T-helper 1 cell treated with Interleukin-12 subunit alpha and Interleukin-12 subunit beta and Interleukin-4 antibody, amounts not matched to agents 30 μg/mL and 1 μg/mL, for 36 hours (primary cell): Measurements from ENCODE around the gene VAMP4.
A peak's percentile ranks its signal among the peaks of the same experiment; 100 is the strongest.
"Not testable (repeated sequence)": the region's sequence is repeated elsewhere in the genome, so short reads cannot be mapped to it uniquely, and the experiment has no call there.

Experiments used
- H3K27ac Mint-ChIP-seq: one replicate; pipeline ENCODE4 v1.8.0; 2021; ENCODE audit warnings: mild to moderate bottlenecking, mixed read lengths
- H3K27me3 Mint-ChIP-seq: one replicate; pipeline ENCODE4 v1.8.0; 2021; ENCODE audit warnings: low read depth, mixed read lengths
- H3K36me3 Mint-ChIP-seq: one replicate; pipeline ENCODE4 v1.8.0; 2021; ENCODE audit warnings: low read depth, mixed read lengths
- H3K4me1 Mint-ChIP-seq: one replicate; pipeline ENCODE4 v1.8.0; 2021; ENCODE audit warnings: low read depth, mixed read lengths
- H3K4me3 Mint-ChIP-seq: one replicate; pipeline ENCODE4 v1.8.0; 2021; ENCODE audit warnings: mild to moderate bottlenecking, moderate library complexity, mixed read lengths
- H3K9me3 Mint-ChIP-seq: one replicate; pipeline ENCODE4 v1.8.0; 2021; ENCODE audit warnings: mixed read lengths

The VAMP4 gene

DNA sequence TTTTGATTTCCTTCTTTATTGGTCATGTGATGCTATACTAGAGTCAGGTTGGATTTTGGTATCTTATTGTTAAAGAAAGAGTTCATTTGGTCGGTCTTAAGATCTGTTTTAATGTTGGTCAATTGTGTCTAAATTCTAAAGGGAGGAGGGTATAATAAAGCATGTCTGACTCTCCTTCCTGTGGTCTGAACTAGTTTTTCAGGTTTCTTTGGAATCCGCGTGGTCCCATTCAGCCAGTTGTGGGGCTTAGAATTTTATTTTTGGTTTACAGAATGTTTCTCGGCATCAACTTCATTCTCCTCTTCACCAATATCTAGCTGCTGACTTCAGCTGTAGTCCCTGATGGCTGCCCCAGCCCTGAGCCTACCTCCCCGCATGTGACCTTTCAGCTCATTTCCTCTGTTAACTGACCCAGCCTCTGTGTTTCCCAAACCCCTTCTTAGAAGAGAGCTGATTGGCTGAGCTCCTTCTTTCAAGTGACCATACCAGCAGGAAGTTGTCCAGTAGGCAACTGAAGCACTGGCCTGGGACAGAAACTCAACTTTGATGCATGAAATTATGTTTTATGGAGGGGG, 80.7 kb downstream of the VAMP4 start:
- no peak overlapping the region for H3K27ac Mint-ChIP-seq
- H3K9me3 Mint-ChIP-seq, result no peaks in the 10 kb centered on the region
- no peaks in the 10 kb centered on the region for H3K36me3 Mint-ChIP-seq
- H3K27me3 Mint-ChIP-seq, result peaks cover 18% of the 10 kb centered on the region
- no peaks in the 10 kb centered on the region for H3K4me1 Mint-ChIP-seq
- H3K4me3 Mint-ChIP-seq, result no peak overlapping the region

DNA sequence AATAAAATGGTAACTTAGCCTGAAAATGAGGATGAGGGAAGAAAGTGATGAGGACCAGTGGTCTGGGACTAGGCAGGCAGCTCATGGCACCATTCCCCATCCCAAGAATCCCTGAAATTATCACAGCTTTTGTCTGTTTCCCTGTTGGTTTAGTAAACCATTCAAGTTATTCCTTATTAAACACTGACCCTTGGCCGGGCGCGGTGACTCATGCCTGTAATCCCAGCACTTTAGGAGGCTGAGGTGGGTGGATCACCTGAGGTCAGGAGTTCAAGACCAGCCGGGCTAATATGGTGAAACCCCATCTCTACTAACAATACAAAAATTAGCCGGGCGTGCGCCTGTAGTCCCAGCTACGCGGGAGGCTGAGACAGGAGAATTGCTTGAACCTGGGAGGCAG, 85.7 kb downstream of the VAMP4 start:
- peaks cover 24% of the 10 kb centered on the region for H3K27me3 Mint-ChIP-seq
- not testable (repeated sequence) for H3K4me3 Mint-ChIP-seq, H3K36me3 Mint-ChIP-seq

DNA sequence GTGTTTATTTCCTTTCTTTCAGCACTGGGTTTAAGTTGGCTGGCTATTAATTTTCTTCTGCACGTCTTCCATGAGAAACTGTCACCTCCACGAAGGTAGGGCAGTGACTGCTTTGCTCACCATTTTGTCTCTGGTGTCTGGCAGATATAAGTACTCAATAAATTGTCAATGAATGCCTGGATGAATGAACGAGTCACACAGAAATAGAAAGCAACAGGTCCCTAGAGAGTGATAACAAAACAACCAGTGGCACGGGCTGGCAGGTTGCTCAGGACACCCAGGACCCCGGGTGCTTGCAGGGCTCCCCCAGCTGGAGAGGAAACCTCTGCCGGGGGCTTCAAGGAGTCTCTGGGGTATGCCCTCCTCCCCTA, 86.1 kb downstream of the VAMP4 start:
- Mint-ChIP-seq H3K27ac (no peak overlapping the region), H3K9me3 (no peaks in the 10 kb centered on the region), H3K27me3 (peaks cover 29% of the 10 kb centered on the region), H3K4me3 (peak overlapping the region; percentile 29), H3K4me1 (peaks cover 6% of the 10 kb centered on the region), H3K36me3 (no peaks in the 10 kb centered on the region)

More for the DNA sequence above, 85.7 kb downstream of the VAMP4 start:
- H3K4me1 Mint-ChIP-seq, H3K27ac Mint-ChIP-seq, H3K9me3 Mint-ChIP-seq: not testable (repeated sequence)

DNA sequence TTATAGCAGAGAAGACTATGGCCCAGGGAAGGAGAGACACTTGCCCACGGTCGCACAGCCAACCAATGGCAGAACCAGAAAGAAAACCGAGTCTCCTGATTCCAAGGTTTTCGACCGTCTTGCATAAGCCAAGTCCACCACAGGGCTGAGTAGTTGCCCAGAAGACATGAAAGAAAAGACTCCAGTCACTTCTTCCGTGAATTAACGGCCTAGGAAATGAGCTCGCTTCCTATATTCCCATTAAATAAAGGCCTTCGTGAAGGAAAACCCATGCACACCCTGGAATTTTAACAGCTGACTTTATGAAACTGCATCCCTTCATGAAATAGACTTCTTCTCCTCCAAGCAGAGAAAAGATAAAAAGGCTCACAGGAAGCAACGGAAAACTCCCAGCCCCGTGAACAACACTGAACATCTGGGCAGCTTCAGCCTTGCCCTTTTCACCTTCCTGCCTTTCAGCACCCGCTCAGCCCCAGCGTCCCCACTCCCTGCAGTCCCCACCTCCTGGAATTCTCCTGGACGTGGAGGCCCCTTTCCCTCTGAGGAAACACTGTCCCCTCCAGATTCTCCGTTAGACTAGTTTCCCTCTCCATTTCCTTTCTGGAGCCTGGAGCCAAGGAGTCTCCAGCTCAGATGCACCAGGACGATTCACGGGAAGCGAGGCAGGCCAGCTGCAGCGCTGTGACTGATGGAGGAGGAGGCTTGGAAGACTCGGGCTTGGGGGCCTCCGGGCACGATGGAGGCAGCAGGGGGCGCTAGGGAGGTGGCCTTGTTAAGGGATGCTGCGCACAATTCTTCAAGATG, 86.7 kb downstream of the VAMP4 start:
- Mint-ChIP-seq H3K27ac (no peak overlapping the region), H3K27me3 (peaks cover 32% of the 10 kb centered on the region), H3K4me3 (peak overlapping the region; percentile 29)

DNA sequence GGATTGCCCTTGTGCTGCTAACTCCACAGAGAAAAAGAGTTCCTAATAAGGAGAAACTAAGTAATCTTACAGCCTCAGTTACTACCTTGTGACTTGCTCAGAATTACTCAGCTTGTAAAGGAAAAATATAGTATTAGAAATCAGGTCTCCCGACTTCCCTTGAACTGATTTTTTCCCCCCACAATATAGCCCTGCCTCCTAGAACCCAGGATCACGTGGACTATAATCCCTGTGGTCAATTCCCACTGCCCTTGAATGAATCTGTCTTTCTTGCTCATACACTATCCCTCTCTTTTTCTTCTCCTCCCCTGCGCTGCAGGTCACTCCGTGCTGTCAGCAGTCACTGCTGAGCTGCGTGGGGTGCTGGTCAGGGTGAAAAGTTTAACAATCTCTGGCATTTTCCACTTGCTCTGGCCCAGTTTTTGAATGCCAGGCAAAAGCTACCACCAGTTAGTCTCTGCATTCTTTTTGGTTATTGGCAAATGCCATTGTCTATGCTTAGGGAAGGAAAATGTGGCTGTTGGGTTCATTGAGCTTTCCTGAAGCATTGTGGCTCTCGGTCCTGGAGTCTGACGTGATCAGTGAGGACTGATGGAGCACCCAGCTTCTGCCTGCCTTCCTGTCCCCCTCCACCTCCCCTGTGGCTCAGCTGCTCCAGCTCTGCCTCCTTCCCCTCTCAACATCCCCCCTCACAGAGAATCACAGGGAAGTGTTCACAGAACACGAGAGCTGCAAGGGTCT, 87.5 kb downstream of the VAMP4 start:
- no peaks in the 10 kb centered on the region for H3K36me3 Mint-ChIP-seq
- no peak overlapping the region for H3K27ac Mint-ChIP-seq
- no peaks in the 10 kb centered on the region for H3K9me3 Mint-ChIP-seq

More for the DNA sequence above, 86.7 kb downstream of the VAMP4 start:
- no peaks in the 10 kb centered on the region for H3K36me3 Mint-ChIP-seq
- H3K4me1 Mint-ChIP-seq, result peaks cover 6% of the 10 kb centered on the region
- no peaks in the 10 kb centered on the region for H3K9me3 Mint-ChIP-seq

DNA sequence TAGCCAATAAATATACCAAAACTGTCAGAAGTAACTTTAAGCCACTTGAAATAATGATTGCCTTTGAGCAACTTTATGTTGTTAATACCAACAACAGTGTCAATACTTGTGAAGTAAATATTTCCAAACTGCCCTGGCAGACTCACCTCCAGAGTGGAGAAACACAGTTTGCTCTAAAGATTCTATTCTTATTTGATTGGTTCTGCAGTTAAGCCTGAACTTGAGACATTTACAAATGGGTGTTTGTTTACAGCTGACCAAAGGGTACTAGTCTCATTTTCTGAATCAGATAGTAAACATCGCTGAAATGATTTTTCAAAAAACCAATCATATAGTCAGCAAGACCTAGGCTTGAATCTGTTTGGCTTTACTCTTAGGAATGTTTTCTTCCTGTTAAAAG, 88.1 kb downstream of the VAMP4 start:
- Mint-ChIP-seq H3K4me3 (no peak overlapping the region), H3K36me3 (no peaks in the 10 kb centered on the region), H3K4me1 (peaks cover 6% of the 10 kb centered on the region), H3K27me3 (peaks cover 34% of the 10 kb centered on the region), H3K27ac (no peak overlapping the region), H3K9me3 (no peaks in the 10 kb centered on the region)

More for the DNA sequence above, 87.5 kb downstream of the VAMP4 start:
- Mint-ChIP-seq H3K4me1 (peaks cover 6% of the 10 kb centered on the region), H3K27me3 (peaks cover 34% of the 10 kb centered on the region), H3K4me3 (no peak overlapping the region)

DNA sequence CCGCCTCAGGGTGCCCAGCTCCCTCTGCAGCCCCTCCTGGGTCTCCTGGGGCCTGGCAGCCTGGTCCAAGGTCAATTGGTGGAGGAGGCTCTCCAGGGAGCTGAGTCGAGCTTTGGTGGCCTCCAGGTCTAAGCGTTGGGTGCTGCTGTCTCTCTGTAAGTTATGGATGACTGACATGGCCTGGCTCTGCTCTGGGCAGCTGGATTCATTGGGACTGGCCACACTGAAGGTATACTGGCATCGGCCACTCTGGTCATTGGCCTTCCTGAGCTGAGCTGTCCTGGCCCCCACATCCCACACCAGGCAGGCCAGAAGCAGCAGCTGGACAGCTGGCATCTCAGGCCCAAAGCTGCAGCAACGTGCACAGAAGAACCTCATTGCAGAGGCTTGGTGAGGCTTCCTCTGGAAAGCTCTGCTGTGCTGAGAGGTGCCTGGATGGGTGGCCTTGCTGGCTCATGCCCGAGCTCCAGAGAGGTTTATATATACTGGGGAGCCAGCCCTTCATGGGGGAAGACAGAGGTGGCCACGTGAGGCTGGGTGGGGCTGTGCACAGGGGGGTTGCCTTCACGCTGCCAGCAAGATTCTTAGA, 89.5 kb downstream of the VAMP4 start, which contains the start of gene MYOC:
MYOC (minus strand) TSS at position 455 of the 589 bp plus-strand sequence; CDS start at position 378, 77 bp downstream.
- Mint-ChIP-seq H3K4me1 (peaks cover 6% of the 10 kb centered on the region), H3K27ac (no peak within 1 kb of the TSS), H3K9me3 (no peaks in the 10 kb centered on the region), H3K27me3 (peaks cover 30% of the 10 kb centered on the region), H3K4me3 (no peak within 1 kb of the TSS), H3K36me3 (no peaks in the 10 kb centered on the region)
